ENCODE data around the gene SRP19. TPM values are rescaled to one million over a fixed set of nuclear protein-coding genes. Genes with fewer than 3 reads are reported as not detected.

SRP19 gene
- total RNA-seq, 2 experiments from 2014 or later, result 45.6 to 47.0 TPM

- intact Hi-C loops (cut with micrococcal nuclease), result no loop called here
- Mint-ChIP-seq H3K27ac (no peak overlapping the region), H3K9me3 (no peaks in the 10 kb centered on the region), H3K4me3 (no peak overlapping the region), H3K4me1 (ENCODE audit: low read depth) (no peaks in the 10 kb centered on the region), H3K27me3 (no peaks in the 10 kb centered on the region), H3K36me3 (ENCODE audit: low read depth) (peaks cover 12% of the 10 kb centered on the region)
- DNase-seq (no peak), ATAC-seq (no peak)
- POLR2A ChIA-PET, result no interaction called here
- CTCF ChIA-PET, result no interaction called here
- TF ChIP-seq, protein P1, sequence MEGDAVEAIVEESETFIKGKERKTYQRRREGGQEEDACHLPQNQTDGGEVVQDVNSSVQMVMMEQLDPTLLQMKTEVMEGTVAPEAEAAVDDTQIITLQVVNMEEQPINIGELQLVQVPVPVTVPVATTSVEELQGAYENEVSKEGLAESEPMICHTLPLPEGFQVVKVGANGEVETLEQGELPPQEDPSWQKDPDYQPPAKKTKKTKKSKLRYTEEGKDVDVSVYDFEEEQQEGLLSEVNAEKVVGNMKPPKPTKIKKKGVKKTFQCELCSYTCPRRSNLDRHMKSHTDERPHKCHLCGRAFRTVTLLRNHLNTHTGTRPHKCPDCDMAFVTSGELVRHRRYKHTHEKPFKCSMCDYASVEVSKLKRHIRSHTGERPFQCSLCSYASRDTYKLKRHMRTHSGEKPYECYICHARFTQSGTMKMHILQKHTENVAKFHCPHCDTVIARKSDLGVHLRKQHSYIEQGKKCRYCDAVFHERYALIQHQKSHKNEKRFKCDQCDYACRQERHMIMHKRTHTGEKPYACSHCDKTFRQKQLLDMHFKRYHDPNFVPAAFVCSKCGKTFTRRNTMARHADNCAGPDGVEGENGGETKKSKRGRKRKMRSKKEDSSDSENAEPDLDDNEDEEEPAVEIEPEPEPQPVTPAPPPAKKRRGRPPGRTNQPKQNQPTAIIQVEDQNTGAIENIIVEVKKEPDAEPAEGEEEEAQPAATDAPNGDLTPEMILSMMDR (IDR thresholded peaks at IDR 0.05), result no peak
Measured at GRCh38 chr5:112823656-112824055, 37.4 kb upstream of the SRP19 start.

DNA sequence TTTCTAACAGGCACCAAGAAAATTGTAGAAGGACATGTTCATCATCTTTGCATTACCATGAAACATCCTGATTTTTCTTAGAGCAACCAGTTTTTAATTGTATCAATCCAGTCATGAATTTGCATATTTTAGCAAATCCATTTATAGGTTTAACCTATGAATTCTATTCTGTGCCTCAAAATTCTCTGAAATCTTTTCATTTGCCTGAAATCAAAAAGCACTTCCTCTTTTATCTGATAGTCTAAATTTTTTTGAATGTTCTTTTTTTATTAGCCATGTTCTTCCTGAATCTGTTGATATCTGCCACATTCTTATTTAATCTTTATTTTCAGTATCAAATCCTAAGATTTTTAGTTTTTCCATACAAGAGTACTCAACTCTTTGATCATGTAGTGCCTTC lies 36.9 kb upstream of the SRP19 start:
- H3K36me3 Mint-ChIP-seq (ENCODE audit: low read depth), result peaks cover 12% of the 10 kb centered on the region
- no peak overlapping the region for H3K27ac Mint-ChIP-seq
- no peak overlapping the region for H3K4me3 Mint-ChIP-seq
- CTCF ChIA-PET, result no interaction called here
- POLR2A ChIA-PET, result no interaction called here
- DNase-seq, result no peak
- no peaks in the 10 kb centered on the region for H3K9me3 Mint-ChIP-seq
- TF ChIP-seq, protein P1 (IDR thresholded peaks at IDR 0.05), result no peak
- no peaks in the 10 kb centered on the region for H3K4me1 Mint-ChIP-seq (ENCODE audit: low read depth)
- no peaks in the 10 kb centered on the region for H3K27me3 Mint-ChIP-seq
- intact Hi-C loops (cut with micrococcal nuclease), result no loop called here
- no peak for ATAC-seq

GRCh38 chr5:112830378-112830777 lies 30.7 kb upstream of the SRP19 start:
- no peaks in the 10 kb centered on the region for H3K27me3 Mint-ChIP-seq
- H3K4me3 Mint-ChIP-seq, result no peak overlapping the region
- H3K36me3 Mint-ChIP-seq (ENCODE audit: low read depth), result peaks cover 3% of the 10 kb centered on the region
- ATAC-seq, result no peak
- intact Hi-C loops (cut with micrococcal nuclease), result no loop called here
- no peaks in the 10 kb centered on the region for H3K9me3 Mint-ChIP-seq
- no peak overlapping the region for H3K27ac Mint-ChIP-seq
- POLR2A ChIA-PET, result no interaction called here
- TF ChIP-seq, protein P1 (IDR thresholded peaks at IDR 0.05), result no peak
- DNase-seq, result no peak
- no peaks in the 10 kb centered on the region for H3K4me1 Mint-ChIP-seq (ENCODE audit: low read depth)
- CTCF ChIA-PET, result interaction anchor here (0.8 kb wide), 1 partner anchor 284 kb away, joined by 3 read pairs; no protein-coding TSS in a partner anchor

DNA sequence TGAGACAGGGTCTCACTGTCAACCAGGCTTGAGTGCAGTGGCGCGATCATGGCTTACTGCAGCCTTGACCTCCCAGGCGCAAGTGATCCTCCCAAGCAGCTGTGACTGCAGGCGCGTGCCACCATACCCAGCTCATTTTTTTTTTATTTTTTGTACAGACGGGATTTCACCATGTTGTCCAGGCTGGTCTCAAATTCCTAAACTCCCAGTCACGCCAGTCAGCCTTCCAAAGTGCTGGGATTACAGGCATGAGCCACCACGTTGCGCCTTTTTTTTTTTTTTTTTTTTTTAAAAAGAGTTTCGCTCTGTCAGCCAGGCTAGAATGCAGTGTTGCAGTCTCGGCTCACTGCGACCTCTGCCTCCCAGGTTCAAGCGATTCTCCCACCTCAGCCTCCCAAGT lies 27.1 kb upstream of the SRP19 start:
- DNase-seq (no peak), ATAC-seq (no peak)
- peaks cover 15% of the 10 kb centered on the region for H3K36me3 Mint-ChIP-seq (ENCODE audit: low read depth)
- no peaks in the 10 kb centered on the region for H3K27me3 Mint-ChIP-seq
- no peaks in the 10 kb centered on the region for H3K9me3 Mint-ChIP-seq
- no peaks in the 10 kb centered on the region for H3K4me1 Mint-ChIP-seq (ENCODE audit: low read depth)
- ChIA-PET POLR2A (interaction anchor here (0.9 kb wide), 1 partner anchor 569 kb away, joined by 3 read pairs; no protein-coding TSS in a partner anchor), CTCF (interaction anchor here (1.9 kb wide), 1 partner anchor 18 kb away, joined by 4 read pairs; no protein-coding TSS in a partner anchor)
- no peak overlapping the region for H3K4me3 Mint-ChIP-seq
- intact Hi-C loops (cut with micrococcal nuclease), result no loop called here
- H3K27ac Mint-ChIP-seq, result no peak overlapping the region
- TF ChIP-seq, protein P1 (IDR thresholded peaks at IDR 0.05), result no peak

DNA sequence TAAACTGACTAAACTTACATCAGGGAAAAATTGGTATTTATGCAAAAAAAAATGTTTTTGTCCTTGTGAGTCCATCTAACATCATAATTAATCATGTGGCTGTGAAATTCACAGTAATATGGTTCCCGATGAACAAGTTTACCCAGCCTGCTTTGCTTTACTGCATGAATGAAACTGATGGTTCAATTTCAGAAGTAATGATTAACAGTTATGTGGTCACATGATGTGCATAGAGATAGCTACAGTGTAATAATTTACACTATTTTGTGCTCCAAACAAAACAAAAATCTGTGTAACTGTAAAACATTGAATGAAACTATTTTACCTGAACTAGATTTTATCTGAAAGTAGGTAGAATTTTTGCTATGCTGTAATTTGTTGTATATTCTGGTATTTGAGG lies 16.6 kb upstream of the SRP19 start:
- H3K27ac Mint-ChIP-seq, result no peak overlapping the region
- CTCF ChIA-PET, result no interaction called here
- POLR2A ChIA-PET, result interaction anchor here (1.0 kb wide), 1 partner anchor 77 kb away, joined by 3 read pairs; no protein-coding TSS in a partner anchor
- H3K4me3 Mint-ChIP-seq, result no peak overlapping the region
- no peaks in the 10 kb centered on the region for H3K9me3 Mint-ChIP-seq
- intact Hi-C loops (cut with micrococcal nuclease), result no loop called here
- H3K27me3 Mint-ChIP-seq, result no peaks in the 10 kb centered on the region
- H3K4me1 Mint-ChIP-seq (ENCODE audit: low read depth), result peaks cover 4% of the 10 kb centered on the region
- TF ChIP-seq, protein P1 (IDR thresholded peaks at IDR 0.05), result no peak
- DNase-seq (no peak), ATAC-seq (no peak)
- no peaks in the 10 kb centered on the region for H3K36me3 Mint-ChIP-seq (ENCODE audit: low read depth)

All from activated CD8-positive, alpha-beta T cell treated with anti-CD3 and anti-CD28 coated beads for 36 hours (primary cell).